OCI-LY3 (cell line): Measurements from ENCODE around the gene OR4E2.
"Not testable (repeated sequence)": the region's sequence is repeated elsewhere in the genome, so short reads cannot be mapped to it uniquely, and the experiment has no call there.

ENCODE experiments used
- H2AFZ ChIP-seq: fragments of 200-600, 300-600 bp; shearing (Covaris generic); 2 replicates; pipeline ENCODE4 v1.6.0; 2014; ENCODE audit warnings: antibody characterized with exemption, low read depth, low read length
- H3K27ac ChIP-seq: fragments of 200-600, 300-600 bp; sonication (generic); 2 replicates; pipeline ENCODE4 v1.5.1; 2014; ENCODE audit warnings: mild to moderate bottlenecking, low read length, moderate library complexity, mixed read lengths
- H3K27me3 ChIP-seq: fragments of 200-600, 300-600 bp; sonication (generic); 2 replicates; pipeline ENCODE4 v1.6.1; 2014; ENCODE audit warnings: low read depth, low read length, mixed read lengths
- H3K36me3 ChIP-seq: fragments of 200-600, 300-600 bp; sonication (generic); replicated peaks from 2 replicates; pipeline ENCODE3; 2014; ENCODE audit warnings: low read depth, low read length, mixed read lengths
- H3K4me1 ChIP-seq: fragments of 300-600, 200-600 bp; sonication (generic); 2 replicates; pipeline ENCODE4 v1.6.1; 2014; ENCODE audit warnings: low read length, mixed read lengths
- H3K4me2 ChIP-seq: fragments of 200-600, 300-600 bp; sonication (generic); 2 replicates; pipeline ENCODE4 v1.6.1; 2014; ENCODE audit warnings: low read length, mixed read lengths
- H3K4me3 ChIP-seq: fragments of 300-600, 200-600 bp; sonication (generic); 2 replicates; pipeline ENCODE4 v1.5.1; 2014; ENCODE audit warnings: antibody characterized with exemption, mild to moderate bottlenecking, low read length, moderate library complexity
- H3K79me2 ChIP-seq: fragments of 300-600, 200-600 bp; shearing (Covaris generic); 2 replicates; pipeline ENCODE4 v1.6.1; 2014; ENCODE audit warnings: mild to moderate bottlenecking, low read length, mixed read lengths
- H3K9ac ChIP-seq: fragments of 300-600, 200-600 bp; shearing (Covaris generic); 2 replicates; pipeline ENCODE4 v1.6.0; 2014; ENCODE audit warnings: mild to moderate bottlenecking, low read length, moderate library complexity
- H3K9me3 ChIP-seq: fragments of 200-600, 300-600 bp; shearing (Covaris generic); 2 replicates; pipeline ENCODE4 v1.6.1; 2014; ENCODE audit warnings: low read length, mixed read lengths; ENCODE audit not compliant: insufficient read depth
- H4K20me1 ChIP-seq: fragments of 200-600, 300-600 bp; sonication (generic); 2 replicates; pipeline ENCODE4 v1.6.1; 2016; ENCODE audit warnings: low read length, mixed read lengths; ENCODE audit not compliant: insufficient read depth
- CTCF ChIP-seq: fragments of 200-600, 300-600 bp; sonication (generic); IDR thresholded peaks from 2 replicates; pipeline ENCODE4 v1.5.1; 2014; ENCODE audit warnings: antibody characterized with exemption, low read length, low read depth
- EZH2phosphoT487 ChIP-seq: fragments of 200-600 bp; shearing (Covaris generic); IDR thresholded peaks from 2 replicates; pipeline ENCODE4 v1.6.1; 2018; ENCODE audit warnings: antibody characterized with exemption, mixed run types, low read depth

Gene OR4E2

DNA sequence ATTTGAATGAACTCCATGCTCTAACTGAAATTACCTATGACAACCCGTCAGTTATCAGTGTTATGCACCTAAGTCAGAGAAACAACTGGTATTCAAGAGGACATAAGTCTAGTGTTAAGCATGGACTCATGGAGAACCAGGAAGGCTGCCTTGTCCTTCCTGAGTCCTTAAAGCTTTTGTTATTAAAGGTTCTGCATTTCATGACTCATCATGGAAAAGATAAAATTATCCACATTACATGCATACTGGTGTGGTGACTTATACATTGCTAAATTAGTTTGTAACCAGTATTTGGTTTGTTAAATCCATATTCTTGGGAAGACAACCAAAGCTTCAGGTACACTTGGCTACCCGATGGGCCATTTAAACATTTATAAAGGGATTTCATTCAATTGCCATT lies 26.4 kb downstream of the OR4E2 start:
- H3K36me3 ChIP-seq: no peaks in the 10 kb centered on the region

GRCh38 chr14:21686468-21686867 lies 32.8 kb downstream of the OR4E2 start:
- Histone ChIP-seq H3K79me2 (no peaks in the 10 kb centered on the region), H3K36me3 (no peaks in the 10 kb centered on the region), H3K9ac (no peak overlapping the region), H3K4me2 (no peak overlapping the region), H3K4me3 (no peak overlapping the region), H3K9me3 (no peaks in the 10 kb centered on the region), H3K4me1 (no peaks in the 10 kb centered on the region), H3K27ac (no peak overlapping the region), H2AFZ (no peak overlapping the region), H3K27me3 (peaks cover 20% of the 10 kb centered on the region; the same call in 1 of the 2 replicates), H4K20me1 (no peaks in the 10 kb centered on the region)
- TF ChIP-seq EZH2phosphoT487 (no peak), CTCF (no peak)

More for the DNA sequence above, 26.4 kb downstream of the OR4E2 start:
- Histone ChIP-seq H3K9ac (no peak overlapping the region), H3K4me3 (no peak overlapping the region), H3K4me1 (no peaks in the 10 kb centered on the region), H4K20me1 (no peaks in the 10 kb centered on the region), H3K4me2 (no peak overlapping the region), H3K27me3 (peaks cover 25% of the 10 kb centered on the region), H3K27ac (no peak overlapping the region), H2AFZ (no peak overlapping the region), H3K79me2 (no peaks in the 10 kb centered on the region), H3K9me3 (no peaks in the 10 kb centered on the region)
- TF ChIP-seq CTCF: no peak
- no peak for TF ChIP-seq EZH2phosphoT487

DNA sequence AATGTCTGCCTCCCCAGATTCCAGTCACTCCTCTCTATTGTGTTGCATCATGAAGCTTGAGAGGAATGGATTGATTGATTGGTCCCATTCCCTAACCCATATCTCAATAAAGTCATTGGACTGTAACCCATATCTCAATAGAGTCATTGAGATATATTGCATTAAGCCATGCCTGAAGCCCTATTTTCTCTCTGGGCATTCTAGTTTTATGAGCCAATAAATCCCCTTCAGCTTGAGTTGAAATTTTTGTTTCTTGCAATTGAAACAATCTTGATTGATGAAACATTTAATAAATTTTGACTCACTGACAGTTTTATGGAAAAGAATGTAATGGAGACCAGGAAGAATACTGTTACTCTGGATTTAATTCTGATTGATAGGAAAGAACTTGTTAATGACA lies 40.8 kb downstream of the OR4E2 start:
- Histone ChIP-seq H3K27me3 (0 out of 2 replicates have a peak, but pooled peaks cover 4% of the 10 kb centered on the region), H3K4me1 (no peaks in the 10 kb centered on the region), H3K36me3 (no peaks in the 10 kb centered on the region), H3K27ac (no peak overlapping the region), H3K9me3 (no peaks in the 10 kb centered on the region), H3K9ac (no peak overlapping the region), H3K79me2 (no peaks in the 10 kb centered on the region), H2AFZ (no peak overlapping the region), H3K4me2 (no peak overlapping the region), H3K4me3 (no peak overlapping the region), H4K20me1 (no peaks in the 10 kb centered on the region)
- TF ChIP-seq EZH2phosphoT487: no peak
- no peak for TF ChIP-seq CTCF

GRCh38 chr14:21697662-21698061 lies 44.0 kb downstream of the OR4E2 start:
- H3K9ac ChIP-seq, H3K4me1 ChIP-seq: not testable (repeated sequence)

GRCh38 chr14:21698538-21698937 lies 44.9 kb downstream of the OR4E2 start:
- not testable (repeated sequence) for H3K36me3 ChIP-seq, H3K27me3 ChIP-seq, H3K9me3 ChIP-seq, H3K4me1 ChIP-seq, H4K20me1 ChIP-seq, H3K27ac ChIP-seq, H2AFZ ChIP-seq, H3K9ac ChIP-seq, H3K4me3 ChIP-seq, H3K4me2 ChIP-seq, H3K79me2 ChIP-seq

More at GRCh38 chr14:21697662-21698061, 44.0 kb downstream of the OR4E2 start:
- not testable (repeated sequence) for H3K4me2 ChIP-seq, H3K79me2 ChIP-seq, H3K36me3 ChIP-seq, H3K9me3 ChIP-seq, H2AFZ ChIP-seq, H3K4me3 ChIP-seq, H4K20me1 ChIP-seq, H3K27me3 ChIP-seq, H3K27ac ChIP-seq
